ENCODE data around the gene JAKMIP3. TPM values are rescaled to one million over a fixed set of nuclear protein-coding genes. Genes with fewer than 3 reads are reported as not detected.

JAKMIP3 gene
- total RNA-seq, 1 experiment from 2014 or later = 0.17 TPM

- DNase-seq (ENCODE audit: low read depth, low spot score) = no peak
- BruUV-seq (replicated peaks) = no TSS peak
- no peaks in the 10 kb centered on the region for H3K27me3 ChIP-seq (ENCODE audit: insufficient read depth, low read length)
- no peaks in the 10 kb centered on the region for H3K9me3 ChIP-seq (ENCODE audit: control insufficient read depth in 1 of 2, insufficient read depth in 1 of 2, low read depth in 1 of 2, low read length in 2 of 2)
- no peak overlapping the region for H3K4me2 ChIP-seq (ENCODE audit: low read length)
- H3K9ac ChIP-seq (ENCODE audit: low read length) = no peak overlapping the region
- POLR2A ChIA-PET = no interaction called here
- no peaks in the 10 kb centered on the region for H3K36me3 ChIP-seq (ENCODE audit: control insufficient read depth in 1 of 2, insufficient read depth in 2 of 2, low read length in 2 of 2)
- no peaks in the 10 kb centered on the region for H3K9me2 ChIP-seq (ENCODE audit: insufficient read depth)
- no peak for ATAC-seq
- RAD21 ChIA-PET (ENCODE audit: low non-redundant PET in 1 of 2, low total read pairs in 2 of 2, uncharacterized antibody in 2 of 2, unreplicated experiment in 2 of 2) = no interaction called here
- H3K27ac ChIP-seq (ENCODE audit: low read depth, low read length) = no peak overlapping the region
- no peaks in the 10 kb centered on the region for H3K4me1 ChIP-seq (ENCODE audit: control insufficient read depth in 1 of 2, insufficient read depth in 2 of 2, low read length in 2 of 2)
- TF ChIP-seq YY1 (IDR thresholded peaks at IDR 0.05; ENCODE audit: extremely low read depth, insufficient replicate concordance, low read depth, low read length) = no peak
- intact Hi-C loops (cut with micrococcal nuclease) = no loop called here
- no peaks in the 10 kb centered on the region for H3K79me2 ChIP-seq (ENCODE audit: insufficient read depth, low read length)
- CTCF ChIA-PET = no interaction called here
- no peak overlapping the region for H3K4me3 ChIP-seq (replicated peaks in 1 of 2; ENCODE audit: low read depth in 1 of 2, low read length in 2 of 2)
- H4K20me1 ChIP-seq (ENCODE audit: insufficient read depth) = no peaks in the 10 kb centered on the region
- no peak overlapping the region for H2AFZ ChIP-seq (ENCODE audit: low read depth, low read length, poor library complexity, severe bottlenecking)
Measured at GRCh38 chr10:132068431-132069121, 2.8 kb downstream of the JAKMIP3 start.

- no peaks in the 10 kb centered on the region for H3K27me3 ChIP-seq (ENCODE audit: insufficient read depth, low read length)
- BruUV-seq (replicated peaks) = no TSS peak
- ATAC-seq (no peak), DNase-seq (ENCODE audit: low read depth, low spot score) (no peak)
- H3K4me1 ChIP-seq (ENCODE audit: control insufficient read depth in 1 of 2, insufficient read depth in 2 of 2, low read length in 2 of 2) = no peaks in the 10 kb centered on the region
- intact Hi-C loops (cut with micrococcal nuclease) = no loop called here
- H3K9ac ChIP-seq (ENCODE audit: low read length) = no peak overlapping the region
- no peak overlapping the region for H3K4me3 ChIP-seq (replicated peaks in 1 of 2; ENCODE audit: low read depth in 1 of 2, low read length in 2 of 2)
- H2AFZ ChIP-seq (ENCODE audit: low read depth, low read length, poor library complexity, severe bottlenecking) = no peak overlapping the region
- TF ChIP-seq SRF (IDR thresholded peaks at IDR 0.05; ENCODE audit: low read depth) (no peak), POLR2AphosphoS5 (IDR thresholded peaks at IDR 0.05; ENCODE audit: low read depth, low read length) (no peak), TCF7L2 (IDR thresholded peaks at IDR 0.05; ENCODE audit: borderline replicate concordance, extremely low read depth, insufficient read depth, insufficient read length) (no peak), YY1 (IDR thresholded peaks at IDR 0.05; ENCODE audit: extremely low read depth, insufficient replicate concordance, low read depth, low read length) (no peak), ATF3 (IDR thresholded peaks at IDR 0.05) (no peak), EZH2 (IDR thresholded peaks at IDR 0.05) (no peak), POLR2A (IDR thresholded peaks at IDR 0.05; ENCODE audit: borderline replicate concordance, extremely low read depth, insufficient read depth, insufficient read length) (no peak), EGR1 (IDR thresholded peaks at IDR 0.05; ENCODE audit: low read depth) (no peak)
- CTCF ChIA-PET = no interaction called here
- H3K79me2 ChIP-seq (ENCODE audit: insufficient read depth, low read length) = no peaks in the 10 kb centered on the region
- H3K9me3 ChIP-seq (ENCODE audit: control insufficient read depth in 1 of 2, insufficient read depth in 1 of 2, low read depth in 1 of 2, low read length in 2 of 2) = no peaks in the 10 kb centered on the region
- POLR2A ChIA-PET = no interaction called here
- no peaks in the 10 kb centered on the region for H3K36me3 ChIP-seq (ENCODE audit: control insufficient read depth in 1 of 2, insufficient read depth in 2 of 2, low read length in 2 of 2)
- no peak overlapping the region for H3K27ac ChIP-seq (ENCODE audit: low read depth, low read length)
- RAD21 ChIA-PET (ENCODE audit: low non-redundant PET in 1 of 2, low total read pairs in 2 of 2, uncharacterized antibody in 2 of 2, unreplicated experiment in 2 of 2) = no interaction called here
- no peak overlapping the region for H3K4me2 ChIP-seq (ENCODE audit: low read length)
- H4K20me1 ChIP-seq (ENCODE audit: insufficient read depth) = no peaks in the 10 kb centered on the region
- H3K9me2 ChIP-seq (ENCODE audit: insufficient read depth) = no peaks in the 10 kb centered on the region
Measured at GRCh38 chr10:132069122-132069848, 3.5 kb downstream of the JAKMIP3 start.
